NAMALWA (cell line): Measurements from ENCODE around the gene CXCR4.

ENCODE experiments used
- DNase-seq: peaks from one replicate; pipeline ENCODE4 v3.0.0-alpha.2; 2015; ENCODE audit warnings: low spot score

CXCR4 gene

GRCh38 chr2:136117909-136118818, at the start of gene CXCR4:
Gene CXCR4 (minus strand): TSS chr2:136118149. CDS start chr2:136118060, 89 bp downstream.
- peak; percentile 91 for DNase-seq

DNA sequence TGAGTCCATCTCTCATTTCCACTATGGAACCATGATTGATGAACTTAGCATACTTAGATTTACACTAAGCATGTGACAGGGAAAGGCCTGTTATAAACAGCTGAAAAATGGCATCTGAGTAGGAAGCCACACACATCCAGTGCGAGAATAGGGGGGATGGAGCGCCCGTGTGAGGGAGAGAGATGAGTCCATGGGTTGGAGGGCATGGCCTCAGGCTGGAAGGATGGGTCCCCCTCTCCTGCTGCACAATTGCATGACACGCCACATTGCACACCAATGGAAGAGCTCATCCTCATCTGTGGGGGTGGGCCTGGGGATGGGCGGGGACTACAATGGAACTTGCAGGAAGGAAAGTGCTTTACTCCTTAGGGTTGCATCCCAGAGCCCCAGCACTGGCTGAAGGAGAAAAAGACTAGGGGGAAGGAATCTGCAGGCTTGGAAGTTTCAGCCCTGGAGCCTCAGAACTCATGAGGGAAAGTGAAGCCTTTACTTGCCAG, 46.4 kb upstream of the CXCR4 start:
- no peak for DNase-seq

DNA sequence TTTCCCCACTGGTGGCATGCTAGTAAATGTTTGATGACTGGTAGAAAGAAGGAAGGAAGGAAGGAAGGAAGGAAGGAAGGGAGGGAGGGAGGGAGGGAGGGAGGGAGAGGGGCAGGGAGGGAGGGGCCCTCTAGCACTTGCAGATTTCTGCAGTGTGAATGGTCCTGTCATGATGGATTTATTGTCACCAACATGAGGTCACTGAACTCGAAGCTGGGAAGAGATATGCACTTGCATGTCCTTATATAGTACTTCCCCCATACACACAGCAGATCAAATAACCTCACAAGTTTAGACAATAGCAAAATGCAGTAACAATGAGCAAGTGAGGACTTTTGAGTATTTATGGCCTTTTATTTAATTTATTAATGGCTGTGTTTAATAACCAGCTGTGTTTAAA, 44.5 kb upstream of the CXCR4 start:
- no peak for DNase-seq

GRCh38 chr2:136156411-136156810, 38.5 kb upstream of the CXCR4 start:
- peak; percentile 27 for DNase-seq

DNA sequence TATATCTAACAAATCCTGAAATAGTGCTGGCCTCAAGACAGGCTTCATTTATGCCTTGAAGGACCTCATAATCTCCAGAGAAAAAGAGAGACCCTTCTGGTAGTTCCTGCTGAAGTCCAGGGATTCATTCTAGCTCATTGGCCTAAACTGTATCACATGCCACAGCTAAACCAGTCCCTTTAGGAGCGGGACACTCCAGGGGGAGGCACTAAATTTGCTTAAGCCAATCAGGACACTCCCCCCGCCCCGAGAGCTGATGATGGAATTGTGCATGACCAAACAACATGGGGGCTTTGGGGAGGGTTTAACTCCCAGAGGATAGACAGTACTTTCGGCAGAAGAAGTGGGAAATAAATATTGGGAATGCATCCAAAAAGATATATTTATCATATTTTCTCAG, 36.4 kb upstream of the CXCR4 start:
- no peak for DNase-seq

GRCh38 chr2:136151021-136151971, 33.3 kb upstream of the CXCR4 start:
- DNase-seq, result no peak

GRCh38 chr2:136149011-136149410, 31.1 kb upstream of the CXCR4 start:
- DNase-seq, result no peak

GRCh38 chr2:136146564-136146963, 28.6 kb upstream of the CXCR4 start:
- no peak for DNase-seq

DNA sequence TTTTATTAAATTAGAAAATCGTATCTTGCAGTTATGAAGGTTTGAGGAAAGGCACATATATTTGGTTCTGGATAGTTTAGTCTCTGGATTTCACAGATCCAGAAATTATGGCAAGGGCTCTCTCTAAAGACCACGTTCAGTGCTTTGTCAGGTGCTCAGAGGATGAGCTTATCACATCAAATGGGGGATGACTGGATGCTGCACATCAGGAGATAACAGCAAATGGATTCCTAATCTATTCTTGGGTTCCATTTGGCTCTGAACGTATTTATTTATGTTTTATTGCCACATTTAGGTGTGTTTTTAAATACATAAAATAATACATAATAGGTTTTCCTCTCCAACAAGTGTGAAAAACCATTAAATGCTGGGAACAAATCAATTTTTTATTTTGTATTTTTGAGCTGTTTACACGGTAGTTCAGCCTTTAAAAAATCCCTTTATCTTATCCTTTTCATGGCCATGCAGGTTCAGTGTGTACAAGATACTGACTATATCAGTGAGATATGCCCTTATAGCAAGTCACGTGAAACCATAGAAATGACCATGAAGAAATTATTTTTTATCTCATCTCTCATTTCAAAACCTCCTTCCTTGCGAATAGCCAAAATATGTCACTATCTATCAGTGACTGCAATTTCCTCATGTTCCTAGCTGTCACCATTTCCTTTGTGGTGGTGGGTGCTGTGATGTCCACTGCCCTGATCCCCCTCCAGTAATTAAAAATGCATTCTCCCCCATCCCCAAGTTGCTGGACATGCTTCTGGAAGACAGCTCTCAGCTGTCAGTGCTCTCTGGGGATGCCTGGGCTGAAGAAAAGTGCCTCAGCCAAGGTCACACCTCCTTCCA, 25.9 kb upstream of the CXCR4 start:
- DNase-seq, result no peak

DNA sequence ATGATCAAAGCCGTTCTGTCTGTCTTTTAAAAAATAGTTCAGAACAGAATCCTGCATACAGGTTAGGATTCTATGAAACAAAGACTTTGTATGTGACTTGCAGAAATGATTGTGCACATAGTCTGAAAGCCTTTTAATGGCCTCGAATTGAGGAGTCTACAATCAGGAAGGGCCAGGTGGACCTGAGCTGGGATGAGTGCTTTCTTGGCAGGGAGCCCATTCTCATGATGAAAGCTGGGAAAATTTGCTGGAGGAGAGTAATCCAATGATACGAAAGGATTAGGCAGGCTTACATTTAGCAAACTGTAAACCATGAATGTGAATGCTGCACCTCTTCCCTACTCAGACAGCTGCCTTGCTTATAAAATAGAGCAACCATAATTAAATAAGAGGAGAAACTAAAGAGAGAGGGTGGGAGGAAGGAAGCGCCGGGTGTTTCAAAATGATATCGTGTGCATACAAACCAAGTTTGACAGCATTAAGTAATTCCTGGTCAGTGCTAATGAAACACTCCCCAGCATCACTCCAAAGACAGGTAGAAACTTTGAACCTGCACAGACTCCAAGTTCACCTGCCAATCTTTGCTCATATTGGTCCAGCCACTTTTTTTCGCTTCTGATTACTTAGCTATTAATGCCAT, 23.7 kb upstream of the CXCR4 start:
- no peak for DNase-seq

DNA sequence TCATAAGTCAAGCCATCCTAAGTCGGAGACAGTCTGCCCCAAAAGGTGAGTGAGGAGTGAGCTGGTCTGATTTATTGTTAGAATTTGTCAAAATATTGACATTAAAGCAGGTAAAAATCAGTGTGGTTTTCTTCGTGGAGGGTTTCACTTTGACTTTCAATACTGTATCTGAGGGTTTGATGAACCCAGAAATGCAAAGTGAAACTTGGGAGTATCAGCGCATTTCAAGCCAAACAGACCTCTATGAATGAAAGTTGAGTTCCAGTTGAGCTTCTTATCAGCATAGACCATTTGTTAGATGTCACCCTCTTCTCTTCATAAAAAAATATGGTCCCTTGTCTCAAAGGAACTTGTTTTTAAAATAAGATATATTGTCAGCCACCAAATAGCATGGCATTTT, 21.7 kb upstream of the CXCR4 start:
- DNase-seq, result peak; percentile 39

- no peak for DNase-seq
Measured at GRCh38 chr2:136137982-136138381, 20.0 kb upstream of the CXCR4 start.

DNA sequence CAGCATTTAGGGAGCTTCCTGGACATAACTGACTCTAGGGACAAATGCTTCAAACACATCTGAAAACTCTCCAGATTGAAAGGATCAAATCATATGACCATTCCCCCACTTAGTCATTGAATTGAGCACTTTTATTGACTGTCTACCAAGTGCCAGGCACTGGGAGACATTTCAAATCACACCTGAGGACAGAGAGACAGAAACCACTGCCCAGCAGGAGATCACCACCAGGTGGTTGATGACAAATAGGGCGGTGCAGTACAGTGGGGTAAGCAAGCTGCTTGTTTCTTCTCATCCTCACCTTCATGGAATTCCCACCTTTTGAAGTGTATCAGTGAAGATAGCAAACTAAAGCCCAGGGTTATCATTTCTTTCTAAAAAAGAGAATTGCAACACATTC, 19.0 kb upstream of the CXCR4 start:
- DNase-seq, result peak; percentile 67

DNA sequence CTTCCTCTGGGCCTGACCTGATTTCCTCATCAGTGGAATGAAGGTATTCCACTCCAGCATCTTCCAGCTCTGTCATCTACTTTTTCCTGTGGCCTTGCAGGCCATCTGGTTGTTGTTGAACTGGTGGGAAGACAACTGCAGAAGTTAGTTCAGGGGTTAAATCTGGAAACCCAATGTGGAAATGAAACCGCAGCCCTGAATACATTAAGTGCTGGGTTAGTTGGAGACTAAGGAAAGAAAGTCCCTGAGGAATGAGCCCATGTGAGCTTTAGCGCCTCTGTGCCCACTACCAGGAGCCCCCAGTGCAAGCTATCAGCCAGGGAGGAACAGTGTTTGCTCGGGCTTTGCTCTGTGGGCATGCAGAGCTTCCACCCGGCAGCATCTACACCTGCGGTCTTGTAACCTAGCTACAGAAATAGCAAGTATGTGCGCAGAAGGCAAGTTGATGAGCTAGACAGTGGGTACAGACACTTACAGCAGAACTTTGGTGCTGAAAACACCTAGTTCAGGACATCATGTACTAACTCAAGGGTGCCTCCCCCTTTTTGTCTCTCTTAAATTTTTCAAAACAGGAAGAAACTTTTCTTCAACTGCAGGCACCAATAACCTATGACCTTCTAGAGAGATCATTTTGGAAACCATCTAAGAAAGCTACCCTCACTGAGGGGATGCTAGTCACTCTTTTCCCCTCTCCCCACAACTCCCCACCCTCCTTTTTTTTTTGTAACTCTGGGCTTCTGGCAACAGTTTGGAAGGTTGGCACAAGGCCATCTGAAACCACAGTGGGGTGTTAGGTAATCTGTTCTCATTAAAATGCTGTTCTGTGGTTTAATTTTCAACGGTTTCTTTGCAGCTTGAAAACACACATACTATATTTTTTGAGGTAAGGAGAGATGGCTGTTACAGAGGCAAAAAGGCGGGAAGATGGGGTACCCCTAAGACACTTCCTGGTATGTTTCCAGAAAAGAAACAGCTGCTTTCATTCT, 18.3 kb upstream of the CXCR4 start:
- peak; percentile 95 for DNase-seq

- peak; percentile 61 for DNase-seq
Measured at GRCh38 chr2:136135462-136135861, 17.5 kb upstream of the CXCR4 start.

- DNase-seq, result peak; percentile 77
Measured at GRCh38 chr2:136134126-136134525, 16.2 kb upstream of the CXCR4 start.

GRCh38 chr2:136133586-136133985, 15.6 kb upstream of the CXCR4 start:
- DNase-seq, result no peak

DNA sequence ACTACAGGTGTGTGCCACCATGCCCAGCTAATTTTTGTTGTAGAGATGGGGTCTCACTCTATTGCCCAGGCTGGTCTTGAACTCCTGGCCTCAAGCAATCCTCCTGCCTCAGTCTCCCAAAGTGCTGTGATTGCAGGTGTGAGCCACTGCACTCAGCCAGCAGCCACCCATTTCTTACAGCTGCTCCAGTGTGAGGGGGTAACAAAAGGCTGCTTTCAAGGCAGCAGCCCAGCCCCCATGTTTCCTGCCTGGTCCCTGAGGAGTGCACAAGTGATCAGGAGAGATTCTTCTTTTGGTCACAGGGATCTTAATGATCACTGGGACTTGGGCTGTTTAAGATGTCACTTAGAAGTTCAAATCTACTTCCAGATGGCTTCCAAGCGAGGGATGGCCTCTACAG, 15.2 kb upstream of the CXCR4 start:
- DNase-seq, result peak; percentile 52

GRCh38 chr2:136132825-136133155, 14.8 kb upstream of the CXCR4 start:
- no peak for DNase-seq
